Measurements from ENCODE around the gene TESK1. TPM values are rescaled to one million over a fixed set of nuclear protein-coding genes. Genes with fewer than 3 reads are reported as not detected.
"Not testable (repeated sequence)": the region's sequence is repeated elsewhere in the genome, so short reads cannot be mapped to it uniquely, and the experiment has no call there.

TESK1 gene
- total RNA-seq, 1 donor from 2014 or later: 6.6 TPM

GRCh38 chr9:35609001-35609819, 4.1 kb downstream of the TESK1 start:
- H3K4me3 ChIP-seq (ENCODE audit: low read depth, low read length): no peak overlapping the region
- FAIRE-seq: no peak

DNA sequence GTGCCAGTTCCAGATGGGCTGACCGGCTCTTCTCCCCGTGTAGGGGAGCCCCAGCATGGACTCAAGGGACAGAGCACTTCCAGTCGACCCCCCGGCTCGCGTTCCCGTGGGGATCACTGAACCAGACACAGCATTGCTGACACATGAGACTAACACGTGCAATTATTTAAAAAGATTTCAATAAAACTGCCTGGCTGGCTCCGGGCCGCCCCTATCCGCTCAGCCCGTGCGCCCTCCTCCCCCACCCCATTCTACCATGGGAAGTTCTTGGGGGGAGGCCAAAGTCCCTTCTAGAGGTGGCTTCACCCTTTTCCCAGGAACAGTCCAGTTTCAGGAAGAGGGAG, 4.7 kb downstream of the TESK1 start:
- H3K27me3 ChIP-seq (ENCODE audit: control insufficient read depth, insufficient read depth, low read length): no peaks in the 10 kb centered on the region
- TF ChIP-seq CTCF (IDR thresholded peaks at IDR 0.05; ENCODE audit: insufficient read depth, low read length, severe bottlenecking): no peak
- H3K36me3 ChIP-seq (ENCODE audit: control insufficient read depth, insufficient read depth, low read length): peaks cover 8% of the 10 kb centered on the region
- H3K4me3 ChIP-seq (ENCODE audit: low read depth, low read length): no peak overlapping the region
- DNase-seq (ENCODE audit: low read depth) (no peak), FAIRE-seq (no peak)

More at GRCh38 chr9:35609001-35609819, 4.1 kb downstream of the TESK1 start:
- Histone ChIP-seq H3K36me3 (ENCODE audit: control insufficient read depth, insufficient read depth, low read length) (peaks cover 8% of the 10 kb centered on the region), H3K27me3 (ENCODE audit: control insufficient read depth, insufficient read depth, low read length) (no peaks in the 10 kb centered on the region)
- TF ChIP-seq CTCF (IDR thresholded peaks at IDR 0.05; ENCODE audit: insufficient read depth, low read length, severe bottlenecking): no peak
- no peak for DNase-seq (ENCODE audit: low read depth)

DNA sequence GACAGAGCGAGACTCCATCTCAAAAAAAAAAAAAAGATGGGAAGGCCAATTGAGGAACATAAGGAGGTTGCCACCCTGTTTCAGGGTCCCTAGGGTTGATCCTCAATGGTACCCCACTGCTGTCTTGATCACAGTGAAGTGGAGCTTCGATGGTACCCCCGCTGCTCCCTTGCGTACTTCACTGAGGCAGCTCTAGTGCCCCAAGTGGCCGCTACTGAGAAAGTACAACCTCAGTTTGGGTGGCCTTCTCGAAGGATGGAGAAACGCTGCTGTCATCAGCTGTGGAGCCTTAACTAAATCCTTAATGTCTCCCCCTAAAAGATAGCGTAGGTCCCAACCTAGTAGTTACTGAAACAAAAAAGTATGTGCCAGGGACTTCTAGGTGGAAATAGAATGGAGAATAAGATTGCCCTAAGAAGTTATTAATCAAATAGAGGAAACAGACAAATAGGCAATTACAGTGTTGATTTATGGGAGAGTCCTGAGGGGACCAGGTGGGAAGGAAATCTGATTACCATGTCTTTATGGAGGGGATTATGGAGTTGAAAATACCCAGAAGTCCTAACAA, 6.3 kb downstream of the TESK1 start:
- peaks cover 1% of the 10 kb centered on the region for H3K27me3 ChIP-seq (ENCODE audit: control insufficient read depth, insufficient read depth, low read length)
- peaks cover 8% of the 10 kb centered on the region for H3K36me3 ChIP-seq (ENCODE audit: control insufficient read depth, insufficient read depth, low read length)
- FAIRE-seq (peak; percentile 52), DNase-seq (ENCODE audit: low read depth) (peak; percentile 44)
- peak; percentile 79 for TF ChIP-seq CTCF (IDR thresholded peaks at IDR 0.05; ENCODE audit: insufficient read depth, low read length, severe bottlenecking)
- no peak overlapping the region for H3K4me3 ChIP-seq (ENCODE audit: low read depth, low read length)

DNA sequence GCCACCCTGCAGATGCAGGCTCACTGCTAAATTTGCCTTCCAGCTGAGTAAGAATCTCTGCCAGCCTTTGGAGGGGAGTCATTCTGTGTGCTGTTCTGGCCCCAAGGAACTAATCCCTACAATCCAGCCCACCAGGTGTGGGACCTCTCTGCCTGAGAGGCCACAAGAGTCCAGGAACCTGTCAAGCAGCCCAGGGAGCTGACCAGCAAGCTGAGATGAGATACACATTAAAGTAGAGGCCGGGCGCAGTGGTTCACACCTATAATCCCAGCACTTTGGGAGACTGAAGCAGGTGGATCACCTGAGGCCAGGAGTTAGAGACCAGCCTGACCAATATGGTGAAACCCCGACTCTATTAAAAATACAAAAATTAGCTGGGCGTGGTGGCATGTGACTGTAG, 7.0 kb downstream of the TESK1 start:
- H3K36me3 ChIP-seq (ENCODE audit: control insufficient read depth, insufficient read depth, low read length); DNase-seq (ENCODE audit: low read depth); FAIRE-seq: not testable (repeated sequence)

DNA sequence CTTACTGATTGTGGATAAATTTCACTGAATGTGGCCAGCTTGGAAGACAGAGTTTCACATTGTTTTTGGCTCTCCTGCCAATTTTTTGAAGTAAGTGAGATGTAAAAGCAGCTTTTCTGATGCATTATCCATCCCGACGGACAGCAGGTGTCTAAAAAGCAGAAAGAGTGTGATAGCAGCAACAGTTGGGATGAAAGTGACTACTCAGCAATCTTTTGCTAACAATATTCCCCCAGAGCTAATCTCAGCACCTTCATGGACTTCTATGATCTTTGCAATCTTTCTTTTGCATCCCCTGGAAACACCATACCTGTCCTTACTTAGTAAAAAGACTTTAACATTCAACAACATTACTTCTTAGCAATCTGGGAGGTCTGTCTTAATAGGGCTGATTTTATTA, 7.8 kb downstream of the TESK1 start:
- TF ChIP-seq CTCF (IDR thresholded peaks at IDR 0.05; ENCODE audit: insufficient read depth, low read length, severe bottlenecking): no peak
- Histone ChIP-seq H3K36me3 (ENCODE audit: control insufficient read depth, insufficient read depth, low read length) (peaks cover 8% of the 10 kb centered on the region), H3K27me3 (ENCODE audit: control insufficient read depth, insufficient read depth, low read length) (peaks cover 4% of the 10 kb centered on the region), H3K4me3 (ENCODE audit: low read depth, low read length) (no peak overlapping the region)
- DNase-seq (ENCODE audit: low read depth) (no peak), FAIRE-seq (peak; percentile 58)

More for the DNA sequence above, 7.0 kb downstream of the TESK1 start:
- H3K4me3 ChIP-seq (ENCODE audit: low read depth, low read length); H3K27me3 ChIP-seq (ENCODE audit: control insufficient read depth, insufficient read depth, low read length): not testable (repeated sequence)

DNA sequence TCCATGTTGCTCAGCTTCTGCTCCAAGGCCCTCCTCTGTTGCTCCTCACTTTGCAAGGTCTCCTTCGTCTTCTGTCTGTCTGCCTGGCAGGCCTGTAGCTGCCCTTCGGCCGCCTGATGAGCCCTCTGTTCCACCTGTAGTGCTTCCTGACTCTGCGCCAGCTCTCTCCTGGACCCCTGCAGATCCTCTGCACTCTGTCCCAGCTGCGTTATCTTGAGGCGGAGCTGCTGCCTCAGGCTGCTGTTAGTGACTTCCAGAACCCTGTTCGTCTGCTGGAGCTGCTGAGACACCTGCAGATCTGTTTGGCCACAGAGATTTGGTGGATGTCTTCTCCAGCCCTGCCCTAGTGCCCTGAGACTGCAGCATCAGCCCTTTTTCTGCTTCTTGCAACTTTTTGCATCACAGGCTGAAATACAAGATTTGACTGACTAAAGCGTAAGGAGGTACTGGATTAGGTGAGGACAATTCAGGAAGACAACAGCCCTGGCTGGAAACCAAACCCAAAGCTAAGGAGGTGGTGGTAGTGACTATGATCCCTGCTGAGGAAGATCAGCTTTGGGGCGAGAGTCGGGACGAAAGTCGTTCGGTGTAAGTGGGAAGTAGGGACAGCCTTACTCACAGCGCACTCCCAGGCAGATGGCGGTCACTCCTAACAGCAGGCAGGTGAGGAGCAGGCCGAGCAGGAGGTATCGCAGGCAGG, 11.1 kb downstream of the TESK1 start:
- no peak for FAIRE-seq
- no peak for TF ChIP-seq CTCF (IDR thresholded peaks at IDR 0.05; ENCODE audit: insufficient read depth, low read length, severe bottlenecking)
- Histone ChIP-seq H3K27me3 (ENCODE audit: control insufficient read depth, insufficient read depth, low read length) (peaks cover 4% of the 10 kb centered on the region), H3K4me3 (ENCODE audit: low read depth, low read length) (no peak overlapping the region), H3K36me3 (ENCODE audit: control insufficient read depth, insufficient read depth, low read length) (no peaks in the 10 kb centered on the region)
- no peak for DNase-seq (ENCODE audit: low read depth)
